ENCODE results near the gene MAPKAP1. TPM values are rescaled to one million over a fixed set of nuclear protein-coding genes. Genes with fewer than 3 reads are reported as not detected.
A peak's percentile ranks its signal among the peaks of the same experiment; 100 is the strongest.

The MAPKAP1 gene
- total RNA-seq, 4 donors from 2014 or later, result 46.7 to 63.0 (median 57.9) TPM

DNA sequence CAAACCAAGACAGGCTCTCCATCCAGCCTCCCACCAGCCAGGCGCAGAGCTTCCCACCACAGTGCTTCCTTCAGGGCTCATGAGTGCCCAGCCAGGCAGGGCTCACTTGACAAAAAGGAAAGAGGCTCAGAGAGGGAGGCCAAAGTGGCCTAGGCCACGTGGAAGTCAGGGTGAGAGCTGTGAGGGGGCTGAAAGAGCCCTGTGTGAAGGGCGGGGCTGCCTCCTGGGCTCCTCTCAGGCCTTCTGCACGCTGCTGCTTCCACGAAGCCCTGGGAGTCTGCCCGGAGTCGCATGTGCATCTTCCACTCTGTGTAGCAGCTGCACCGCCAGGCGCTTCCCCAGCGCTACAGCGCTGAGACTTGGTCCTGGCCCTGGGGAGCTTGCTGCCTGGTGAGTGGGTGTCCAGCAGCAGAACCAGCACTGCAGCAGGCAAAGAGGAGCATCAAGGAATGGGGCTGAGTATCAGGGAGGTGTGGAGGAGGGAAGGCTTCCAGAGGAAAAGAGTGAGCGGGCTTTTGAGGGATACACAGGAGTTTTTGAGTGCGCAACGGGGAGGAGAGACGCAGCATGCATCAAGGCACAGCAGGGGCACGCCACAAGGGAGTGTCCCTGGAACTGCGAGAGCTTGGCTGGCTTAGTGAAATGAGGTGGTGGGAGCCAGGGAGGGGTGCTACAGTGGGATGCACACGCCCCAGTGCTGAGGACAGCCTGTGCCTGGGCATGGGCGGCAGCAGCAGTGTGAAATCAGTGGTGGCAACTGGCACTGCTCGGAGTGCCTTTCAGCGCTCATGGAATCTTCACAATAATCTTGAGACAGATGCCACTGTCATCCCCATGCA lies 267.4 kb downstream of the MAPKAP1 start:
- DNase-seq (ENCODE audit: low spot score in 2 of 2), result no peak
- TF ChIP-seq, protein P1, sequence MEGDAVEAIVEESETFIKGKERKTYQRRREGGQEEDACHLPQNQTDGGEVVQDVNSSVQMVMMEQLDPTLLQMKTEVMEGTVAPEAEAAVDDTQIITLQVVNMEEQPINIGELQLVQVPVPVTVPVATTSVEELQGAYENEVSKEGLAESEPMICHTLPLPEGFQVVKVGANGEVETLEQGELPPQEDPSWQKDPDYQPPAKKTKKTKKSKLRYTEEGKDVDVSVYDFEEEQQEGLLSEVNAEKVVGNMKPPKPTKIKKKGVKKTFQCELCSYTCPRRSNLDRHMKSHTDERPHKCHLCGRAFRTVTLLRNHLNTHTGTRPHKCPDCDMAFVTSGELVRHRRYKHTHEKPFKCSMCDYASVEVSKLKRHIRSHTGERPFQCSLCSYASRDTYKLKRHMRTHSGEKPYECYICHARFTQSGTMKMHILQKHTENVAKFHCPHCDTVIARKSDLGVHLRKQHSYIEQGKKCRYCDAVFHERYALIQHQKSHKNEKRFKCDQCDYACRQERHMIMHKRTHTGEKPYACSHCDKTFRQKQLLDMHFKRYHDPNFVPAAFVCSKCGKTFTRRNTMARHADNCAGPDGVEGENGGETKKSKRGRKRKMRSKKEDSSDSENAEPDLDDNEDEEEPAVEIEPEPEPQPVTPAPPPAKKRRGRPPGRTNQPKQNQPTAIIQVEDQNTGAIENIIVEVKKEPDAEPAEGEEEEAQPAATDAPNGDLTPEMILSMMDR (IDR thresholded peaks at IDR 0.05), result no peak
- TF ChIP-seq POLR2A (IDR thresholded peaks at IDR 0.05), result no peak
- H3K4me3 ChIP-seq (ENCODE audit: low read depth, poor library complexity, severe bottlenecking), result no peak overlapping the region
- intact Hi-C loops (cut with DNase I; ENCODE audit: low total_unique reads), result no loop called here
- WGBS, 2 donors, result 92 to 93% methylated on average over 21 of the region's 21 CpGs

DNA sequence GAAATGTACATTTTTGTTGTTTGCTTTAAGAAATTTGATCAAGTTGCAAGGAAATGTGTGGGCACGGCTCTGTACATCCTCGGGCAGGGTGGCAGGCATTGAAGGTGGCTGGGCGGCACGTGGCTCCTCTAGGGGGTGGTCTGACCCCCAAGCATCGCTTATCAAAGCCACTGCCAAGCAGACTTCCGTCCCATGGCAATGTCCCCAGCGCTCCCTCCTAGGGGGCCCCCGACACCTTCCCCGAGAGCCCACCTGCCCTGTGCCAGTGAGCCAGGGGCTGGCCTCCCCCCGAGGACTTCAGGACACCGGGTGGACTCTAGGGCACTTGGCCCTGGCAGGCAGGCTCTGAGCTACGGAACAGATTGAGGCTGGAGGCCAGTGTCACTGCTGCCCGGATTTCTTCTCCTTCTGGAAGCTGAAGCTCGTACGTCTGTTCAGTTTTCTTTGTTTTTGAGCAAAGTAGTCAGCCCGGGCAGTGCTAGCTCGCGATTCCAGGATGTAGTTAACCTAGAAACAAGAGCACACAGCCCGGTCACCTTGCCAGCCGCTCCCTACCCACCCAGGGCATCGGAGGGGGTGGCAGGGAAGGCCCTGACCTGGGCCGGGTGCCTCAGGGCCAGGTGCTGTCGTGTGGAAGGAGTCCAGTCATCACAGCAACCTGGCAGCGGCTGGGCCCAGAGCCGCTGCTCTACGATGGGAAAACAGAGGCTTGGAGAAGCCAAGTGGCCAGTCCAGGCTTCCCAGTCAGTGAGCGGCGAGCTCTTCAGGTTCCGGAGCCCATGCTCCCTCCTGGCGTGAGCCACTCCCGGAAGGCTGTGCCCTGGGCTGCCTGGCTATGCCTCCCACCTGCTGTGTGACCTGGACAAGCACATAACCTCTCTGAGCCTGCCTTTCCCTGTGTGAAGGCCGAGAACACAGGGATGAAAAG lies 268.2 kb downstream of the MAPKAP1 start:
- TF ChIP-seq, protein P1 (IDR thresholded peaks at IDR 0.05), result no peak
- TF ChIP-seq POLR2A (IDR thresholded peaks at IDR 0.05), result no peak
- 92 to 94% methylated on average over 23 to 32 of the region's 32 CpGs for WGBS, 2 donors
- H3K4me3 ChIP-seq (ENCODE audit: low read depth, poor library complexity, severe bottlenecking), result no peak overlapping the region
- intact Hi-C loops (cut with DNase I; ENCODE audit: low total_unique reads), result no loop called here
- DNase-seq (ENCODE audit: low spot score in 2 of 2), result peak in 1 of 2 donors; percentile 64

DNA sequence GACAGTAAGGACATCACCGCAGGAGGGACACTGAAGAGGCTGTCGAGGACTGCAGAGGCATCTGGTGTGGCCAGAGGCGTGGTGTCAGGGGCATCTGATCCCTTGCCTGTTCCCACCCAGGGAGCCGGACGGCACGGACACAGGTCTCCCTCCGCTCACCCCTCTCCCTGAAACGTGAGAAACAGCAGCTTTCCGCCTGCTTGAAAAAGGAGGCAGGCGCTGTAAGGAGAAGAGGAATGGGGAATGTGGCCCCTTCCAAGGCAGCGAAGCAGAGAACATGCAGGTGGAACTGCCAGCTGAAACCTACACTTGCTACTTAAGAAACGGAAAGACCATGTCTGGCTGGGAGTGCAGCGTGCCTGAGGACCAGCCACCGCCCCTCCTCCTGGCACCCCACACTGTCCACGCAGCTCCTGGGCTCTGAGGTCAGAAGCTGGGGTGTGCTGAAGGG lies 269.2 kb downstream of the MAPKAP1 start:
- WGBS, 2 donors, result 90 to 95% methylated on average over 15 of the region's 15 CpGs
- H3K4me3 ChIP-seq (ENCODE audit: low read depth, poor library complexity, severe bottlenecking), result no peak overlapping the region
- intact Hi-C loops (cut with DNase I; ENCODE audit: low total_unique reads), result no loop called here
- TF ChIP-seq POLR2A (IDR thresholded peaks at IDR 0.05), result no peak
- TF ChIP-seq, protein P1 (IDR thresholded peaks at IDR 0.05), result no peak
- peak in 1 of 2 donors; percentile 53 for DNase-seq (ENCODE audit: low spot score in 2 of 2)

- 88 to 92% methylated on average over 23 to 24 of the region's 24 CpGs for WGBS, 2 donors
- H3K4me3 ChIP-seq (ENCODE audit: low read depth, poor library complexity, severe bottlenecking), result no peak overlapping the region
- TF ChIP-seq, protein P1 (IDR thresholded peaks at IDR 0.05), result no peak
- TF ChIP-seq POLR2A (IDR thresholded peaks at IDR 0.05), result no peak
- DNase-seq (ENCODE audit: low spot score in 2 of 2), result peak in 1 of 2 donors; percentile 69
- intact Hi-C loops (cut with DNase I; ENCODE audit: low total_unique reads), result no loop called here
These were observed 270.2 kb downstream of the MAPKAP1 start for GRCh38 chr9:125436613-125437443.
